Measurements from ENCODE around the gene FLAD1.

The FLAD1 gene

GRCh38 chr1:155003227-155003765 is 20.2 kb downstream of the FLAD1 start (continued):
- TF ChIP-seq, protein P1, sequence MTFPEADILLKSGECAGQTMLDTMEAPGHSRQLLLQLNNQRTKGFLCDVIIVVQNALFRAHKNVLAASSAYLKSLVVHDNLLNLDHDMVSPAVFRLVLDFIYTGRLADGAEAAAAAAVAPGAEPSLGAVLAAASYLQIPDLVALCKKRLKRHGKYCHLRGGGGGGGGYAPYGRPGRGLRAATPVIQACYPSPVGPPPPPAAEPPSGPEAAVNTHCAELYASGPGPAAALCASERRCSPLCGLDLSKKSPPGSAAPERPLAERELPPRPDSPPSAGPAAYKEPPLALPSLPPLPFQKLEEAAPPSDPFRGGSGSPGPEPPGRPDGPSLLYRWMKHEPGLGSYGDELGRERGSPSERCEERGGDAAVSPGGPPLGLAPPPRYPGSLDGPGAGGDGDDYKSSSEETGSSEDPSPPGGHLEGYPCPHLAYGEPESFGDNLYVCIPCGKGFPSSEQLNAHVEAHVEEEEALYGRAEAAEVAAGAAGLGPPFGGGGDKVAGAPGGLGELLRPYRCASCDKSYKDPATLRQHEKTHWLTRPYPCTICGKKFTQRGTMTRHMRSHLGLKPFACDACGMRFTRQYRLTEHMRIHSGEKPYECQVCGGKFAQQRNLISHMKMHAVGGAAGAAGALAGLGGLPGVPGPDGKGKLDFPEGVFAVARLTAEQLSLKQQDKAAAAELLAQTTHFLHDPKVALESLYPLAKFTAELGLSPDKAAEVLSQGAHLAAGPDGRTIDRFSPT (tag by site-specific recombination; IDR thresholded peaks at IDR 0.05): no peak
- TF ChIP-seq ZNF146 (tag by site-specific recombination; IDR thresholded peaks at IDR 0.05): no peak
- TF ChIP-seq MEIS1 (CRISPR knock-in tag; IDR thresholded peaks at IDR 0.05; ENCODE audit: borderline replicate concordance): no peak
- TF ChIP-seq ZNF692 (tag by site-specific recombination; IDR thresholded peaks at IDR 0.05): 0 out of 2 replicates have a peak, but pooled peaks have one; percentile 32
- no peak for TF ChIP-seq ZNF10 (tag by site-specific recombination; IDR thresholded peaks at IDR 0.05)
- no peak for TF ChIP-seq ZNF473 (tag by site-specific recombination; IDR thresholded peaks at IDR 0.05)
- TF ChIP-seq ZNF112 (tag by site-specific recombination; IDR thresholded peaks at IDR 0.05): no peak
- no peak for TF ChIP-seq OVOL3 (tag by site-specific recombination; IDR thresholded peaks at IDR 0.05)
- TF ChIP-seq ZNF266 (tag by site-specific recombination; IDR thresholded peaks at IDR 0.05; ENCODE audit: low read depth): no peak
- TF ChIP-seq ZBTB7A (tag by site-specific recombination; IDR thresholded peaks at IDR 0.05; ENCODE audit: low read depth): no peak
- no peak for TF ChIP-seq SP2 (tag by site-specific recombination; IDR thresholded peaks at IDR 0.05)
- TF ChIP-seq SCRT1 (tag by site-specific recombination; IDR thresholded peaks at IDR 0.05; ENCODE audit: borderline replicate concordance): no peak
- no peak for TF ChIP-seq ZNF670 (tag by site-specific recombination; IDR thresholded peaks at IDR 0.05; ENCODE audit: low read depth)
- TF ChIP-seq ZNF354C (tag by site-specific recombination; IDR thresholded peaks at IDR 0.05; ENCODE audit: borderline replicate concordance, low read depth): no peak
- TF ChIP-seq ZNF223 (tag by site-specific recombination; IDR thresholded peaks at IDR 0.05): no peak
- TF ChIP-seq ZBTB1 (tag by site-specific recombination; IDR thresholded peaks at IDR 0.05): no peak
- no peak for TF ChIP-seq ZNF362 (tag by site-specific recombination; IDR thresholded peaks at IDR 0.05)
- TF ChIP-seq, protein P2, sequence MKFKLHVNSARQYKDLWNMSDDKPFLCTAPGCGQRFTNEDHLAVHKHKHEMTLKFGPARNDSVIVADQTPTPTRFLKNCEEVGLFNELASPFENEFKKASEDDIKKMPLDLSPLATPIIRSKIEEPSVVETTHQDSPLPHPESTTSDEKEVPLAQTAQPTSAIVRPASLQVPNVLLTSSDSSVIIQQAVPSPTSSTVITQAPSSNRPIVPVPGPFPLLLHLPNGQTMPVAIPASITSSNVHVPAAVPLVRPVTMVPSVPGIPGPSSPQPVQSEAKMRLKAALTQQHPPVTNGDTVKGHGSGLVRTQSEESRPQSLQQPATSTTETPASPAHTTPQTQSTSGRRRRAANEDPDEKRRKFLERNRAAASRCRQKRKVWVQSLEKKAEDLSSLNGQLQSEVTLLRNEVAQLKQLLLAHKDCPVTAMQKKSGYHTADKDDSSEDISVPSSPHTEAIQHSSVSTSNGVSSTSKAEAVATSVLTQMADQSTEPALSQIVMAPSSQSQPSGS (tag by site-specific recombination; IDR thresholded peaks at IDR 0.05; ENCODE audit: low read depth): no peak
- TF ChIP-seq REPIN1 (tag by site-specific recombination; IDR thresholded peaks at IDR 0.05; ENCODE audit: low read depth): no peak
- no peak for TF ChIP-seq GFI1B (tag by site-specific recombination; IDR thresholded peaks at IDR 0.05)
- TF ChIP-seq, protein P3, sequence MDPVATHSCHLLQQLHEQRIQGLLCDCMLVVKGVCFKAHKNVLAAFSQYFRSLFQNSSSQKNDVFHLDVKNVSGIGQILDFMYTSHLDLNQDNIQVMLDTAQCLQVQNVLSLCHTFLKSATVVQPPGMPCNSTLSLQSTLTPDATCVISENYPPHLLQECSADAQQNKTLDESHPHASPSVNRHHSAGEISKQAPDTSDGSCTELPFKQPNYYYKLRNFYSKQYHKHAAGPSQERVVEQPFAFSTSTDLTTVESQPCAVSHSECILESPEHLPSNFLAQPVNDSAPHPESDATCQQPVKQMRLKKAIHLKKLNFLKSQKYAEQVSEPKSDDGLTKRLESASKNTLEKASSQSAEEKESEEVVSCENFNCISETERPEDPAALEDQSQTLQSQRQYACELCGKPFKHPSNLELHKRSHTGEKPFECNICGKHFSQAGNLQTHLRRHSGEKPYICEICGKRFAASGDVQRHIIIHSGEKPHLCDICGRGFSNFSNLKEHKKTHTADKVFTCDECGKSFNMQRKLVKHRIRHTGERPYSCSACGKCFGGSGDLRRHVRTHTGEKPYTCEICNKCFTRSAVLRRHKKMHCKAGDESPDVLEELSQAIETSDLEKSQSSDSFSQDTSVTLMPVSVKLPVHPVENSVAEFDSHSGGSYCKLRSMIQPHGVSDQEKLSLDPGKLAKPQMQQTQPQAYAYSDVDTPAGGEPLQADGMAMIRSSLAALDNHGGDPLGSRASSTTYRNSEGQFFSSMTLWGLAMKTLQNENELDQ (tag by site-specific recombination; IDR thresholded peaks at IDR 0.05; ENCODE audit: low read depth): no peak
- TF ChIP-seq ZBTB44 (tag by site-specific recombination; IDR thresholded peaks at IDR 0.05): 0 out of 2 replicates have a peak, but pooled peaks have one; percentile 16
- TF ChIP-seq ZNF2 (tag by site-specific recombination; IDR thresholded peaks at IDR 0.05): no peak
- 0 out of 2 replicates have a peak, but pooled peaks have one; percentile 13 for TF ChIP-seq ZNF366 (tag by site-specific recombination; conservative IDR thresholded peaks at IDR 0.05)
- no peak for TF ChIP-seq FEZF1 (tag by site-specific recombination; IDR thresholded peaks at IDR 0.05)
- TF ChIP-seq, protein P4, sequence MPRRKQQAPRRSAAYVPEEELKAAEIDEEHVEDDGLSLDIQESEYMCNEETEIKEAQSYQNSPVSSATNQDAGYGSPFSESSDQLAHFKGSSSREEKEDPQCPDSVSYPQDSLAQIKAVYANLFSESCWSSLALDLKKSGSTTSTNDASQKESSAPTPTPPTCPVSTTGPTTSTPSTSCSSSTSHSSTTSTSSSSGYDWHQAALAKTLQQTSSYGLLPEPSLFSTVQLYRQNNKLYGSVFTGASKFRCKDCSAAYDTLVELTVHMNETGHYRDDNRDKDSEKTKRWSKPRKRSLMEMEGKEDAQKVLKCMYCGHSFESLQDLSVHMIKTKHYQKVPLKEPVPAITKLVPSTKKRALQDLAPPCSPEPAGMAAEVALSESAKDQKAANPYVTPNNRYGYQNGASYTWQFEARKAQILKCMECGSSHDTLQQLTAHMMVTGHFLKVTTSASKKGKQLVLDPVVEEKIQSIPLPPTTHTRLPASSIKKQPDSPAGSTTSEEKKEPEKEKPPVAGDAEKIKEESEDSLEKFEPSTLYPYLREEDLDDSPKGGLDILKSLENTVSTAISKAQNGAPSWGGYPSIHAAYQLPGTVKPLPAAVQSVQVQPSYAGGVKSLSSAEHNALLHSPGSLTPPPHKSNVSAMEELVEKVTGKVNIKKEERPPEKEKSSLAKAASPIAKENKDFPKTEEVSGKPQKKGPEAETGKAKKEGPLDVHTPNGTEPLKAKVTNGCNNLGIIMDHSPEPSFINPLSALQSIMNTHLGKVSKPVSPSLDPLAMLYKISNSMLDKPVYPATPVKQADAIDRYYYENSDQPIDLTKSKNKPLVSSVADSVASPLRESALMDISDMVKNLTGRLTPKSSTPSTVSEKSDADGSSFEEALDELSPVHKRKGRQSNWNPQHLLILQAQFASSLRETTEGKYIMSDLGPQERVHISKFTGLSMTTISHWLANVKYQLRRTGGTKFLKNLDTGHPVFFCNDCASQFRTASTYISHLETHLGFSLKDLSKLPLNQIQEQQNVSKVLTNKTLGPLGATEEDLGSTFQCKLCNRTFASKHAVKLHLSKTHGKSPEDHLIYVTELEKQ (tag by site-specific recombination; IDR thresholded peaks at IDR 0.05; ENCODE audit: borderline replicate concordance): no peak
- no peak for TF ChIP-seq ZNF157 (tag by site-specific recombination; IDR thresholded peaks at IDR 0.05)

All from HEK293 (cell line).